ENCODE data around the gene PGAP3. TPM values are rescaled to one million over a fixed set of nuclear protein-coding genes. Genes with fewer than 3 reads are reported as not detected.

Gene PGAP3
- total RNA-seq, 1 donor from 2014 or later: 24.9 TPM

DNA sequence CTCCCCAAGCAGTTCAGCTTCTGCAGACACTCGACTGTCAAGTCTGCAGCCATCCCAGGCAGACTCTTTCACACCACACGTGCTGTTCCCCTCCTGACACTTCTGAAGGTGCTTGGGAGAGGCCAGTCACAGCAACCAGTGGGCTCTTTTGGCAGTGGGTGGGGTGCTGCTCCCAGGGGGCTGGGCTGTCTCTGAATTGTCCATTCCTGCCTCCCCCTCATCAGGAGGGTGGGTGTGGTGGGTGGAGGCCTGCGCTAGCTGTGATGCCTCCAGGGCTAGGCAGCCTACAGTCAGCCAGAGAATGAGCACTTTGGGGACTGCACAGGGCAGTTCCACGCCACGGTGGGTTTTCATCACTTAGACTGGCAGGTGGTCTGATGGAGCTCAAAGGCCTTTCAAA lies 40.6 kb downstream of the PGAP3 start:
- no peak for DNase-seq (ENCODE audit: low spot score)
- Mint-ChIP-seq H3K36me3 (ENCODE audit: low read depth) (no peaks in the 10 kb centered on the region), H3K4me1 (ENCODE audit: low read depth) (peaks cover 26% of the 10 kb centered on the region), H3K9me3 (ENCODE audit: low read depth) (no peaks in the 10 kb centered on the region), H3K4me3 (ENCODE audit: unreplicated experiment) (no peak overlapping the region), H3K27me3 (ENCODE audit: low read depth) (no peaks in the 10 kb centered on the region), H3K27ac (ENCODE audit: unreplicated experiment) (no peak overlapping the region)
- TF ChIP-seq, protein P1, sequence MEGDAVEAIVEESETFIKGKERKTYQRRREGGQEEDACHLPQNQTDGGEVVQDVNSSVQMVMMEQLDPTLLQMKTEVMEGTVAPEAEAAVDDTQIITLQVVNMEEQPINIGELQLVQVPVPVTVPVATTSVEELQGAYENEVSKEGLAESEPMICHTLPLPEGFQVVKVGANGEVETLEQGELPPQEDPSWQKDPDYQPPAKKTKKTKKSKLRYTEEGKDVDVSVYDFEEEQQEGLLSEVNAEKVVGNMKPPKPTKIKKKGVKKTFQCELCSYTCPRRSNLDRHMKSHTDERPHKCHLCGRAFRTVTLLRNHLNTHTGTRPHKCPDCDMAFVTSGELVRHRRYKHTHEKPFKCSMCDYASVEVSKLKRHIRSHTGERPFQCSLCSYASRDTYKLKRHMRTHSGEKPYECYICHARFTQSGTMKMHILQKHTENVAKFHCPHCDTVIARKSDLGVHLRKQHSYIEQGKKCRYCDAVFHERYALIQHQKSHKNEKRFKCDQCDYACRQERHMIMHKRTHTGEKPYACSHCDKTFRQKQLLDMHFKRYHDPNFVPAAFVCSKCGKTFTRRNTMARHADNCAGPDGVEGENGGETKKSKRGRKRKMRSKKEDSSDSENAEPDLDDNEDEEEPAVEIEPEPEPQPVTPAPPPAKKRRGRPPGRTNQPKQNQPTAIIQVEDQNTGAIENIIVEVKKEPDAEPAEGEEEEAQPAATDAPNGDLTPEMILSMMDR (IDR thresholded peaks at IDR 0.05): no peak

DNA sequence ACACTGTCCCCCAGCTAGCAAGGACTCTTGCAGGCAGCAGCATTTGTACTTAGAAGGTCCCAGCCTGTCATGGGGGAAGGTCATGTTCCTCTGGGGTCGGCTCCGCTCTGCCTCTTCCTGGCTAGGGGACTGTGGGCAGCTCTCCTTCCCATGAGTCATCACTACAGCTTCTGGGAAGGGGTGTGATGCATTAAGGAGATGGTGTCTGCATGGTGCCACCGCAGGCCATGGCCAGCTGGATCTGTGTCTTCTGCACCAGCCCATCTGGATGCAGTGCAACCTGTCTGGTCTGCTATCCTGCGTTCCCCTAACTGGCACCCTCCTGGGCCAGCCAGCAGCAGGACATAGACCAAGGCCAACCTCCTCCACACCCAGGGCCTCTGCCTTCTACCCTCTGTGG lies 44.6 kb downstream of the PGAP3 start:
- DNase-seq (ENCODE audit: low spot score): no peak
- no peaks in the 10 kb centered on the region for H3K9me3 Mint-ChIP-seq (ENCODE audit: low read depth)
- peaks cover 36% of the 10 kb centered on the region for H3K4me1 Mint-ChIP-seq (ENCODE audit: low read depth)
- no peak overlapping the region for H3K4me3 Mint-ChIP-seq (ENCODE audit: unreplicated experiment)
- TF ChIP-seq, protein P1 (IDR thresholded peaks at IDR 0.05): no peak
- H3K27me3 Mint-ChIP-seq (ENCODE audit: low read depth): no peaks in the 10 kb centered on the region
- H3K36me3 Mint-ChIP-seq (ENCODE audit: low read depth): no peaks in the 10 kb centered on the region
- no peak overlapping the region for H3K27ac Mint-ChIP-seq (ENCODE audit: unreplicated experiment)

- TF ChIP-seq, protein P1 (IDR thresholded peaks at IDR 0.05): no peak
- Mint-ChIP-seq H3K4me3 (ENCODE audit: unreplicated experiment) (no peak overlapping the region), H3K4me1 (ENCODE audit: low read depth) (peaks cover 43% of the 10 kb centered on the region), H3K9me3 (ENCODE audit: low read depth) (no peaks in the 10 kb centered on the region), H3K27me3 (ENCODE audit: low read depth) (no peaks in the 10 kb centered on the region), H3K36me3 (ENCODE audit: low read depth) (no peaks in the 10 kb centered on the region), H3K27ac (ENCODE audit: unreplicated experiment) (peak overlapping the region; percentile 24)
- DNase-seq (ENCODE audit: low spot score): no peak
Measured at GRCh38 chr17:39642291-39643074, 45.4 kb downstream of the PGAP3 start.

- Mint-ChIP-seq H3K27me3 (ENCODE audit: low read depth) (no peaks in the 10 kb centered on the region), H3K27ac (ENCODE audit: unreplicated experiment) (no peak overlapping the region), H3K4me3 (ENCODE audit: unreplicated experiment) (no peak overlapping the region), H3K4me1 (ENCODE audit: low read depth) (peaks cover 46% of the 10 kb centered on the region), H3K36me3 (ENCODE audit: low read depth) (no peaks in the 10 kb centered on the region), H3K9me3 (ENCODE audit: low read depth) (no peaks in the 10 kb centered on the region)
- TF ChIP-seq, protein P1 (IDR thresholded peaks at IDR 0.05): no peak
- no peak for DNase-seq (ENCODE audit: low spot score)
Measured at GRCh38 chr17:39641883-39642282, 46.0 kb downstream of the PGAP3 start.

DNA sequence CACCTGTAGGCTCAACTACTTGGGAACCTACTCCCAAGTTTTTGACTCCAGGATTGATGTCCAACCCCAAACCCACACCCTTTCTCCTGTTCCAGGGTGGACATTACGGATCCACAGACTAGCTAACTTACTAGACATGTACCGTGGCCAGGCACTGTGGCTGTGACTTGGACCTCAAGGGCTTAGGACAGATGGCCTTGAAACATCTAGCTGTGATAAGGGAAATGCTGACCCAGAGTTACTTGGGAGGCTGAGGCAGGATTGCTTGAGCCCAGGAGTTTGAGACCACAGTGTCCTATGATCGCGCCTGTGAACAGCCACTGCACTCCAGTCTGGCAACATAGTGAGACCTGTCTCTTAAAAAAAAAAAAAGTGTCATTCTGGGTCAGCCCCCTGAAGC lies 46.8 kb downstream of the PGAP3 start:
- Mint-ChIP-seq H3K9me3 (ENCODE audit: low read depth) (no peaks in the 10 kb centered on the region), H3K4me1 (ENCODE audit: low read depth) (peaks cover 51% of the 10 kb centered on the region), H3K27me3 (ENCODE audit: low read depth) (no peaks in the 10 kb centered on the region), H3K4me3 (ENCODE audit: unreplicated experiment) (no peak overlapping the region), H3K36me3 (ENCODE audit: low read depth) (no peaks in the 10 kb centered on the region), H3K27ac (ENCODE audit: unreplicated experiment) (no peak overlapping the region)
- TF ChIP-seq, protein P1 (IDR thresholded peaks at IDR 0.05): no peak
- DNase-seq (ENCODE audit: low spot score): no peak

All from chondrocyte (in vitro differentiated cells).